Measurements from ENCODE around the gene PTCH2. TPM values are rescaled to one million over a fixed set of nuclear protein-coding genes. Genes with fewer than 3 reads are reported as not detected.
"Not testable (repeated sequence)": the region's sequence is repeated elsewhere in the genome, so short reads cannot be mapped to it uniquely, and the experiment has no call there.

Gene PTCH2
- total RNA-seq, 2 donors from 2014 or later, result 0.22 to 0.24 TPM

GRCh38 chr1:44817771-44818495 lies 25.1 kb downstream of the PTCH2 start:
- H3K9me3 ChIP-seq, result no peaks in the 10 kb centered on the region
- H3K36me3 ChIP-seq, result peaks cover 9% of the 10 kb centered on the region
- TF ChIP-seq CTCF (IDR thresholded peaks at IDR 0.05), result no peak
- H3K4me3 ChIP-seq, result no peak overlapping the region
- H3K27ac ChIP-seq, result peak overlapping the region in 1 of 2 donors; percentile 92
- no peaks in the 10 kb centered on the region for H3K27me3 ChIP-seq
- no peak for DNase-seq (ENCODE audit: low spot score)
- H3K4me1 ChIP-seq, result peaks cover 0 to 27% of the 10 kb centered on the region in 2 donors

- Histone ChIP-seq H3K4me3 (no peak overlapping the region), H3K4me1 (peaks cover 0 to 33% of the 10 kb centered on the region in 2 donors), H3K9me3 (no peaks in the 10 kb centered on the region), H3K36me3 (peaks cover 11% of the 10 kb centered on the region), H3K27me3 (no peaks in the 10 kb centered on the region), H3K27ac (no peak overlapping the region)
- no peak for DNase-seq (ENCODE audit: low spot score)
- no peak for TF ChIP-seq CTCF (IDR thresholded peaks at IDR 0.05)
These were observed 25.7 kb downstream of the PTCH2 start for GRCh38 chr1:44817307-44817706.

GRCh38 chr1:44815926-44816325 lies 27.1 kb downstream of the PTCH2 start:
- not testable (repeated sequence) for DNase-seq (ENCODE audit: low spot score); H3K4me3 ChIP-seq; H3K27ac ChIP-seq; H3K27me3 ChIP-seq; H3K9me3 ChIP-seq
- Histone ChIP-seq H3K4me1 (peaks cover 0 to 43% of the 10 kb centered on the region in 2 donors), H3K36me3 (peaks cover 11% of the 10 kb centered on the region)

- Histone ChIP-seq H3K4me1 (peaks cover 0 to 57% of the 10 kb centered on the region in 2 donors), H3K27me3 (no peaks in the 10 kb centered on the region), H3K4me3 (peak overlapping the region; percentile 48 to 50), H3K27ac (peak overlapping the region; percentile 80 to 94), H3K9me3 (no peaks in the 10 kb centered on the region), H3K36me3 (peaks cover 11% of the 10 kb centered on the region)
- DNase-seq (ENCODE audit: low spot score), result no peak
- TF ChIP-seq CTCF (IDR thresholded peaks at IDR 0.05), result no peak
These were observed 30.1 kb downstream of the PTCH2 start for GRCh38 chr1:44812822-44813543.

GRCh38 chr1:44811234-44811633 lies 31.8 kb downstream of the PTCH2 start:
- Histone ChIP-seq H3K36me3 (peaks cover 17% of the 10 kb centered on the region), H3K9me3 (no peaks in the 10 kb centered on the region), H3K27ac (peak overlapping the region; percentile 94 to 96), H3K27me3 (no peaks in the 10 kb centered on the region), H3K4me3 (no peak overlapping the region), H3K4me1 (peaks cover 0 to 74% of the 10 kb centered on the region in 2 donors)
- no peak for TF ChIP-seq CTCF (IDR thresholded peaks at IDR 0.05)
- DNase-seq (ENCODE audit: low spot score), result no peak

GRCh38 chr1:44810762-44811105 lies 32.3 kb downstream of the PTCH2 start:
- H3K36me3 ChIP-seq, result peaks cover 22% of the 10 kb centered on the region
- not testable (repeated sequence) for DNase-seq (ENCODE audit: low spot score); H3K4me3 ChIP-seq; H3K9me3 ChIP-seq; H3K27me3 ChIP-seq
- H3K4me1 ChIP-seq, result peaks cover 0 to 79% of the 10 kb centered on the region in 2 donors
- peak overlapping the region; percentile 94 to 96 for H3K27ac ChIP-seq
